Measurements from ENCODE around the gene AQP1.

Gene AQP1

GRCh38 chr7:30899066-30899465 is 12.6 kb upstream of the AQP1 start:
- Histone ChIP-seq H3K4me3 (ENCODE audit: insufficient read depth in 1 of 2, low read depth in 1 of 2, low read length in 2 of 2) (no peak overlapping the region), H2BK120ac (ENCODE audit: low read depth, low read length) (peak overlapping the region; percentile 11), H3K27me3 (ENCODE audit: control insufficient read depth in 1 of 2, insufficient read depth in 1 of 2, low read length in 2 of 2) (no peaks in the 10 kb centered on the region), H2AK5ac (ENCODE audit: low read length, severe bottlenecking) (peak overlapping the region; percentile 94), H3K4me1 (ENCODE audit: control insufficient read depth, insufficient read depth, low read depth, low read length) (peaks cover 58% of the 10 kb centered on the region), H3K9me3 (ENCODE audit: control insufficient read depth, low read length) (no peaks in the 10 kb centered on the region), H2BK12ac (ENCODE audit: low read length in 2 of 2) (no peak overlapping the region), H2BK5ac (ENCODE audit: low read depth, low read length, poor library complexity, severe bottlenecking) (no peak overlapping the region), H3K18ac (ENCODE audit: low read depth in 1 of 2, low read length in 2 of 2) (peak overlapping the region in 1 of 2 experiments; percentile 12), H2AFZ (ENCODE audit: low read depth, low read length) (no peak overlapping the region), H3K27ac (ENCODE audit: low read length, poor library complexity, severe bottlenecking) (no peak overlapping the region), H3K79me1 (replicated peaks; ENCODE audit: low read length, poor library complexity, severe bottlenecking) (no peaks in the 10 kb centered on the region), H3K36me3 (ENCODE audit: control insufficient read depth in 1 of 2, insufficient read depth in 2 of 2, low read depth in 1 of 2, low read length in 2 of 2) (no peaks in the 10 kb centered on the region), H4K91ac (ENCODE audit: low read length) (no peak overlapping the region), H3K9ac (ENCODE audit: low read length) (no peak overlapping the region), H3K4me2 (ENCODE audit: low read length, poor library complexity, severe bottlenecking) (no peak overlapping the region), H3K23ac (ENCODE audit: low read length in 2 of 2) (no peak overlapping the region), H3K4ac (ENCODE audit: low read depth in 1 of 2, low read length in 2 of 2) (no peak overlapping the region), H2BK15ac (ENCODE audit: low read depth, poor library complexity, severe bottlenecking) (no peak overlapping the region), H3K14ac (ENCODE audit: low read length in 2 of 2) (no peak overlapping the region), H4K8ac (ENCODE audit: low read length) (no peak overlapping the region)
- 93% methylated on average over 7 of the region's 7 CpGs for WGBS
- no peak for DNase-seq

DNA sequence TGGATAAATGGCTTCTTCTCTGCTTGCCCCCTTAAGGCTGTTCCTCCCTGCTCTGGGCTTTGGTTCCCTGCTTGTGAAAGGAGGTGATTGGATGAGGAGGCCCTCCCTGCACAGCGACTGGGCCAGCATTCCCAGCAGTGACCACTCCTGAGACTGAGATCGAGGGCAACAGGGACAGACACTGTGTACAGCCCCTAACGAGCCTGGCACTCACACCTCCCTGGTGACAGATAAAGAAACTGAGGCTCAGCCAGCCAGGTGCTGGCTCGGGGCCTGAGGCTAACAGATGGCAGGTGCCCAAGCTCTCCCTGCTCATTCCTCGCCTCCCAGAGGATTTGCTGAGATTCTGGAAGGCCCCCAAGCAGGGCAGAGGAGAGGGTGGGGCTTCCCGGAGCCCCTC is 12.0 kb upstream of the AQP1 start:
- Histone ChIP-seq H3K79me1 (replicated peaks; ENCODE audit: low read length, poor library complexity, severe bottlenecking) (no peaks in the 10 kb centered on the region), H3K9me3 (ENCODE audit: control insufficient read depth, low read length) (no peaks in the 10 kb centered on the region), H4K91ac (ENCODE audit: low read length) (no peak overlapping the region), H3K23ac (ENCODE audit: low read length in 2 of 2) (no peak overlapping the region), H3K4me2 (ENCODE audit: low read length, poor library complexity, severe bottlenecking) (no peak overlapping the region), H2AFZ (ENCODE audit: low read depth, low read length) (no peak overlapping the region), H3K4ac (ENCODE audit: low read depth in 1 of 2, low read length in 2 of 2) (no peak overlapping the region), H3K4me1 (ENCODE audit: control insufficient read depth, insufficient read depth, low read depth, low read length) (peaks cover 52% of the 10 kb centered on the region), H2BK120ac (ENCODE audit: low read depth, low read length) (no peak overlapping the region), H3K4me3 (ENCODE audit: insufficient read depth in 1 of 2, low read depth in 1 of 2, low read length in 2 of 2) (no peak overlapping the region), H2AK5ac (ENCODE audit: low read length, severe bottlenecking) (peak overlapping the region; percentile 37), H3K27ac (ENCODE audit: low read length, poor library complexity, severe bottlenecking) (no peak overlapping the region), H3K14ac (ENCODE audit: low read length in 2 of 2) (no peak overlapping the region), H3K27me3 (ENCODE audit: control insufficient read depth in 1 of 2, insufficient read depth in 1 of 2, low read length in 2 of 2) (no peaks in the 10 kb centered on the region), H3K18ac (ENCODE audit: low read depth in 1 of 2, low read length in 2 of 2) (peak overlapping the region in 1 of 2 experiments; percentile 12), H3K9ac (ENCODE audit: low read length) (no peak overlapping the region), H2BK12ac (ENCODE audit: low read length in 2 of 2) (no peak overlapping the region), H2BK15ac (ENCODE audit: low read depth, poor library complexity, severe bottlenecking) (peak overlapping the region; percentile 18), H4K8ac (ENCODE audit: low read length) (no peak overlapping the region), H3K36me3 (ENCODE audit: control insufficient read depth in 1 of 2, insufficient read depth in 2 of 2, low read depth in 1 of 2, low read length in 2 of 2) (no peaks in the 10 kb centered on the region), H2BK5ac (ENCODE audit: low read depth, low read length, poor library complexity, severe bottlenecking) (no peak overlapping the region)
- 77% methylated on average over 4 of the region's 6 CpGs for WGBS
- DNase-seq = no peak

DNA sequence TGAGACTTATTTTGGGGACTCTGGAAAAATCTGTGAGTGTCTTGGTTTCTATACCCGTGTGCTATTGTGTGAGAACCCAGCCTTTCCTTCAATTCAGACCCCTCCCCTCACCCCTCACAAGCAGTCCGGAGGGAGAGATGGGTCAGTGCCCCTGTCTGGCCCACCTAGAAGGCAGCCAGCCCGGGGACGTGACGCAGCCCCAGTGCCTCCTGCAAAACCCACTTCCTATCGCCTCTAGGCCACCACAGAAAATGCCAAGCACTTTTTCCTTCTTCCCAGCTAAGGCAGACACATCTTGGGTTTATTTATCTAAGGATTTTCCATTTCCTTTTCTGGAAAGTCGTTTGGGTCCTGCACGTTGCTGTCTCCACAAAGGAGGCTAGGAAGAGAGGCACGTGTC is 11.6 kb upstream of the AQP1 start:
- Histone ChIP-seq H3K18ac (ENCODE audit: low read depth in 1 of 2, low read length in 2 of 2) (no peak overlapping the region), H3K14ac (ENCODE audit: low read length in 2 of 2) (no peak overlapping the region), H2AK5ac (ENCODE audit: low read length, severe bottlenecking) (peak overlapping the region; percentile 40), H3K27ac (ENCODE audit: low read length, poor library complexity, severe bottlenecking) (no peak overlapping the region), H2BK5ac (ENCODE audit: low read depth, low read length, poor library complexity, severe bottlenecking) (no peak overlapping the region), H3K4me3 (ENCODE audit: insufficient read depth in 1 of 2, low read depth in 1 of 2, low read length in 2 of 2) (no peak overlapping the region), H3K27me3 (ENCODE audit: control insufficient read depth in 1 of 2, insufficient read depth in 1 of 2, low read length in 2 of 2) (no peaks in the 10 kb centered on the region), H3K4me2 (ENCODE audit: low read length, poor library complexity, severe bottlenecking) (no peak overlapping the region), H4K91ac (ENCODE audit: low read length) (no peak overlapping the region), H2BK12ac (ENCODE audit: low read length in 2 of 2) (no peak overlapping the region), H3K4ac (ENCODE audit: low read depth in 1 of 2, low read length in 2 of 2) (no peak overlapping the region), H3K4me1 (ENCODE audit: control insufficient read depth, insufficient read depth, low read depth, low read length) (peaks cover 48% of the 10 kb centered on the region), H2BK15ac (ENCODE audit: low read depth, poor library complexity, severe bottlenecking) (no peak overlapping the region), H3K36me3 (ENCODE audit: control insufficient read depth in 1 of 2, insufficient read depth in 2 of 2, low read depth in 1 of 2, low read length in 2 of 2) (no peaks in the 10 kb centered on the region), H3K79me1 (replicated peaks; ENCODE audit: low read length, poor library complexity, severe bottlenecking) (no peaks in the 10 kb centered on the region), H3K9me3 (ENCODE audit: control insufficient read depth, low read length) (no peaks in the 10 kb centered on the region), H3K23ac (ENCODE audit: low read length in 2 of 2) (no peak overlapping the region), H3K9ac (ENCODE audit: low read length) (no peak overlapping the region), H2AFZ (ENCODE audit: low read depth, low read length) (no peak overlapping the region), H4K8ac (ENCODE audit: low read length) (no peak overlapping the region), H2BK120ac (ENCODE audit: low read depth, low read length) (no peak overlapping the region)
- no peak for DNase-seq
- WGBS = 66% methylated on average over 9 of the region's 9 CpGs

DNA sequence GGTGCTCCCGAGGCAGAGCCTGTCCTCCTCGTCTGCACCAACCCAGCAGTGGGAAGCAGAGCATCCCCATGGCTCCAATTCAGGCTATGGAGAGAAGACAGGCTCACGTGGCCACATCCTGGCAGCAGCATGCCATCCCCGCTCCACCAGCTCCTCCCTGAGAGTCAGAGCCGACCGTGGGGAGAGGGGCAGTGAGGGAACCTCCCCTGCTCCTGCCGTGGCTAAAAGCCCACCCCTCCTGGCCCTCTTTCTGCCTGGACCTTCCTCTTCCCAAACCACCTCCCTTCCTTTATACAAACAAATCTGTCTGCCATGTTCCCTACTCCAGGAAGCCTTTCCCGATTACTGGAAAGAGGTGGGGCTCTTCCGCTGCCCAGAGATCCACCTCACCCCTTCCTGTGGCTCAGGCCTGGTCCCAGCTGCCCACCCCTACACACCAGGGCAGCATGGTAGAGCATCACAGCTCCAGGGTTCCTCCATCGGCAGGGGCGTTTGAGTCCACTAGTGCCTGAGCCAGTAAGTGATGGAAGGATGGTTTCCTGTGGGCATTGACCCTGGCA is 10.8 kb upstream of the AQP1 start:
- Histone ChIP-seq H4K8ac (ENCODE audit: low read length) (no peak overlapping the region), H3K4me2 (ENCODE audit: low read length, poor library complexity, severe bottlenecking) (no peak overlapping the region), H3K18ac (ENCODE audit: low read depth in 1 of 2, low read length in 2 of 2) (no peak overlapping the region), H3K23ac (ENCODE audit: low read length in 2 of 2) (no peak overlapping the region), H2BK15ac (ENCODE audit: low read depth, poor library complexity, severe bottlenecking) (no peak overlapping the region), H2BK5ac (ENCODE audit: low read depth, low read length, poor library complexity, severe bottlenecking) (no peak overlapping the region), H3K9ac (ENCODE audit: low read length) (no peak overlapping the region), H3K27ac (ENCODE audit: low read length, poor library complexity, severe bottlenecking) (no peak overlapping the region), H2AFZ (ENCODE audit: low read depth, low read length) (no peak overlapping the region), H2BK12ac (ENCODE audit: low read length in 2 of 2) (no peak overlapping the region), H3K4me3 (ENCODE audit: insufficient read depth in 1 of 2, low read depth in 1 of 2, low read length in 2 of 2) (no peak overlapping the region), H3K14ac (ENCODE audit: low read length in 2 of 2) (no peak overlapping the region), H3K27me3 (ENCODE audit: control insufficient read depth in 1 of 2, insufficient read depth in 1 of 2, low read length in 2 of 2) (no peaks in the 10 kb centered on the region), H3K79me1 (replicated peaks; ENCODE audit: low read length, poor library complexity, severe bottlenecking) (no peaks in the 10 kb centered on the region), H3K4me1 (ENCODE audit: control insufficient read depth, insufficient read depth, low read depth, low read length) (peaks cover 44% of the 10 kb centered on the region), H2AK5ac (ENCODE audit: low read length, severe bottlenecking) (no peak overlapping the region), H3K36me3 (ENCODE audit: control insufficient read depth in 1 of 2, insufficient read depth in 2 of 2, low read depth in 1 of 2, low read length in 2 of 2) (no peaks in the 10 kb centered on the region), H3K4ac (ENCODE audit: low read depth in 1 of 2, low read length in 2 of 2) (no peak overlapping the region), H3K9me3 (ENCODE audit: control insufficient read depth, low read length) (no peaks in the 10 kb centered on the region), H2BK120ac (ENCODE audit: low read depth, low read length) (no peak overlapping the region), H4K91ac (ENCODE audit: low read length) (peak overlapping the region; percentile 57)
- no peak for DNase-seq
- WGBS = 84% methylated on average over 11 of the region's 11 CpGs

Data from mesenchymal stem cell (in vitro differentiated cells and primary cell).